ENCODE measurements around the gene PEX11A. TPM values are rescaled to one million over a fixed set of nuclear protein-coding genes. Genes with fewer than 3 reads are reported as not detected.

Gene PEX11A
- total RNA-seq, 5 donors from 2014 or later (not counting 1 experiment from before 2014, with no cell fraction given), result 0.91 to 4.0 (median 2.0) TPM

DNA sequence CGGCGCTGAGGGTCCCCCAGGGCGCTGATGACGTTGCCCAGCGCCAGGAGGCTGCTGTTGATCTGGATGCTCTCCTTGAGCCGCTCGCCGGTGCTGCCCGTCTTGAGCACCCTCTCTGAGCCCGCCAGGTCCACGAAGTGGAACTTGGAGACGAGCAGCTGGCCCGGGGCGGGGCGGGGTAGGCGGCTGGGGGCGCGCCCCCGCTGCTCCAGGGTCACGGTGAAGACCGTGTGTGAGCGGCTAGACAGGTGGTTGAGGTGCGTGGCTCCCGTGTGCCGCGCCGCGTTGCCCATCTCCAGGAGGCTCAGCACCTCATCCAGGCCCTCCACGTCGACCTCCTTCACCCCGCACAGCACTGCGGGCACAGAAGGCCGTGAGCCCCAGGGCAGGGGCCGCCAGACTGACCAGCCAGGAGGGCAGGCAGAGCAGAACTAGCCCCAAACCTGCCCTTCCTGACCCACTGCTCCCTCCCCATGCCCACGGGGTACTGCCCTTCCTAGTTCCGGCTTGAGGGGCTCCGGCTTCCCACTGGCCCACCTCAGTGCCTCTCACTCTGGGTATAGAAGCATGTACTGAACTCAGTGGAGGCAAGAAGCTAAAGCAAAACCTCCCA is 41.4 kb downstream of the PEX11A start:
- DNase-seq (no peak), ATAC-seq (replicated peaks in 1 of 4) (no peak)
- Histone ChIP-seq H3K4me1 (ENCODE audit: control insufficient read depth in 1 of 2, extremely low read depth in 1 of 2, insufficient read depth in 2 of 2, low read length in 2 of 2) (peaks cover 0 to 2% of the 10 kb centered on the region in 2 experiments), H3K9me3 (no peaks in the 10 kb centered on the region), H3K27me3 (replicated peaks in 1 of 2; ENCODE audit: control insufficient read depth in 2 of 2, extremely low read depth in 1 of 2, insufficient read depth in 2 of 2, low read length in 1 of 2) (peaks cover 0 to 35% of the 10 kb centered on the region in 2 experiments), H3K36me3 (ENCODE audit: control insufficient read depth in 2 of 2, extremely low read depth in 1 of 2, insufficient read depth in 1 of 2, low read length in 1 of 2) (no peaks in the 10 kb centered on the region), H3K27ac (ENCODE audit: low read length) (no peak overlapping the region), H3K4me3 (ENCODE audit: control insufficient read depth in 1 of 2, extremely low read depth in 1 of 2, low read length in 1 of 2) (no peak overlapping the region)
- no peak overlapping the region for H3K4me3 Mint-ChIP-seq
- H3K4me1 Mint-ChIP-seq, result peaks cover 0 to 2% (median 0%) of the 10 kb centered on the region in 3 donors
- H3K36me3 Mint-ChIP-seq, result no peaks in the 10 kb centered on the region
- 97% methylated on average over 36 of the region's 37 CpGs for WGBS (ENCODE audit: insufficient coverage)
- peaks cover 12 to 21% of the 10 kb centered on the region in 2 donors for H3K27me3 Mint-ChIP-seq
- CTCF ChIA-PET, result no interaction called here
- POLR2A ChIA-PET, result no interaction called here
- no peak overlapping the region for H3K27ac Mint-ChIP-seq
- no peaks in the 10 kb centered on the region for H3K9me3 Mint-ChIP-seq

DNA sequence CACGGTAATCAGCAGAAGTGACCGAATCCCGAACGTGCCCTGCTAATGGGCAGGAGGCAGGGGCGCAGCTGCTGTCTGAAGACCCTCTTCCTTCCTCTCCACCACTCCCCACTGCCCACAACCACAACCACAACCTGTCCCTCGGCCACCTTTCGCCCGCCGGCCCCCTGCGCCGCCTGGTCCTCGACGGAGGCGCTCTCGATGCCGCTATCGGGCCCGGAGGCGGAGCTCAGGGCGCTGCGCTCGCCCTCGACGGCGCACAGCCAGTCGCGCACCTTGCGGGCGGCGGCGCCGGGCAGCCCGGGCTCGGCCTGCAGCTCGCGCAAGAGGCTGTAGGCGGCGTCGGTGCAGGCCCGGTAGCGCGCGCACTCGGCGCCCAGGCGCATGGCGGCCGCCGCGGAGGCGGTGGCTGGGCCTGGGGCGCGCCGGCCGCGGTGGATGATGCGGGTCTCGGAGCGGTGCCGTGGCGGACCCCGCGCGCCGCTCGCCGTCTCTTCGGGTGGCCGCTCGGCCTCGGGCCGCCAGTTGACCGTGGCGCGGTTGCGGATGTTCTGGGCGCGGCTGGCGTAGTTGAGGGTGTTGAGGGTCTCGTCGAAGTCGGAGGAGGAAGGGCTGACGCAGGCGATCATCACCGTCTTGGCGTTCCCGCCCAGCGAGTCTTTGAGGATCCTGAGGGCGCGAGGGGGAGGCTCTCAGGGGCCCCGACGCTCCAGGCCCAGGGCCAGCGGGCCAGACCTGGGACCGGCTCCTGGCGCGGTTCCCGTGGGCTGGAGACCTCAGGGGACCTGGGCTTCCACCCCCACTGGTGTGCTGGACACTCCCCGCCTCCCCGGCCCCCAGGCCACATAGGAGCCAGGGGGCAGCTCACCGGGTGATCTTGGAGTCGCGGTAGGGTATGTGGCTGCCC is 42.2 kb downstream of the PEX11A start:
- DNase-seq (no peak), ATAC-seq (replicated peaks in 1 of 4) (no peak)
- Histone ChIP-seq H3K4me3 (ENCODE audit: control insufficient read depth in 1 of 2, extremely low read depth in 1 of 2, low read length in 1 of 2) (no peak overlapping the region), H3K9me3 (no peaks in the 10 kb centered on the region), H3K27me3 (replicated peaks in 1 of 2; ENCODE audit: control insufficient read depth in 2 of 2, extremely low read depth in 1 of 2, insufficient read depth in 2 of 2, low read length in 1 of 2) (peaks cover 0 to 29% of the 10 kb centered on the region in 2 experiments), H3K36me3 (ENCODE audit: control insufficient read depth in 2 of 2, extremely low read depth in 1 of 2, insufficient read depth in 1 of 2, low read length in 1 of 2) (no peaks in the 10 kb centered on the region), H3K27ac (ENCODE audit: low read length) (no peak overlapping the region), H3K4me1 (ENCODE audit: control insufficient read depth in 1 of 2, extremely low read depth in 1 of 2, insufficient read depth in 2 of 2, low read length in 2 of 2) (peaks cover 0 to 2% of the 10 kb centered on the region in 2 experiments)
- Mint-ChIP-seq H3K9me3 (no peaks in the 10 kb centered on the region), H3K36me3 (no peaks in the 10 kb centered on the region), H3K27ac (no peak overlapping the region), H3K27me3 (peaks cover 9 to 14% of the 10 kb centered on the region in 2 donors), H3K4me1 (peaks cover 0 to 2% (median 0%) of the 10 kb centered on the region in 3 donors), H3K4me3 (no peak overlapping the region)
- ChIA-PET POLR2A (no interaction called here), CTCF (no interaction called here)
- 96% methylated on average over 85 of the region's 102 CpGs for WGBS (ENCODE audit: insufficient coverage)

DNA sequence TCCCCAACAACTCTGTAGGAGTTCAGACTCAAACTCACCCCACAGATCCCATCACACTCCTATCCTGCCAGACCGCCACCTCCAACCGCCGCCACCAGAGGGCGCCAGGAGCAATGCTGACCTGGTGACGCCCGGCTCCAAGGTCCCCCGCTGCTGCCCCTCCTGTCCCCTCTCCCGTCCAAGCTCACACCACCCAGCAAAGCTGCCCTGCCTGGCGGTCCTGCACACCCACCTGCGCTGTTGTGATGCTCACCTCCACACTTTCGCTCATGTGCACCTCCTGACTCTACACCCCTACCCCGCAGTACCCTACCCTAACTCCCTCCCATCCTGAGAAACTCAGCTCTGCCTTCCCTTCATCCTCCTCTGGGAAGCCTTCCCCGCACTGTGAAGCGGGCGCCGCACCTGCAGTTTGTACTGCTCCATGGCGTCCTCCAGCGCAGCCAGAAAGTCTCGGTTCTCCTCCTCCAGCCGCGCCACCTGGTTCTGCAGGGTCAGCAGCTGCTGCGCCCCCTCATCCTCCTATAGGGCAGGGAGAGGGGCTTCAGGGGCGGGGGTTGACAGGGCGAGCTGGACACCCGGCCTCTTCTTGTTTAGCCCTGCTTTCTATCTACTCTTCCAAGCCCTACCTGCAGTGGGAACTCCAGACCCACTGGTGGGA is 43.2 kb downstream of the PEX11A start:
- DNase-seq (peak in 29 of 35 experiments; percentile 8 to 60 (median 40)), ATAC-seq (replicated peaks in 1 of 4) (peak in 2 of 4 experiments; percentile 36 to 40)
- WGBS (ENCODE audit: insufficient coverage), result 64% methylated on average over 21 of the region's 25 CpGs
- ChIA-PET CTCF (no interaction called here), POLR2A (no interaction called here)
- Mint-ChIP-seq H3K36me3 (no peaks in the 10 kb centered on the region), H3K4me3 (no peak overlapping the region), H3K27me3 (peaks cover 3 to 7% of the 10 kb centered on the region in 2 donors), H3K4me1 (peaks cover 0 to 2% (median 0%) of the 10 kb centered on the region in 3 donors), H3K9me3 (no peaks in the 10 kb centered on the region), H3K27ac (no peak overlapping the region)
- Histone ChIP-seq H3K9me3 (no peaks in the 10 kb centered on the region), H3K27ac (ENCODE audit: low read length) (no peak overlapping the region), H3K27me3 (replicated peaks in 1 of 2; ENCODE audit: control insufficient read depth in 2 of 2, extremely low read depth in 1 of 2, insufficient read depth in 2 of 2, low read length in 1 of 2) (peaks cover 0 to 18% of the 10 kb centered on the region in 2 experiments), H3K36me3 (ENCODE audit: control insufficient read depth in 2 of 2, extremely low read depth in 1 of 2, insufficient read depth in 1 of 2, low read length in 1 of 2) (no peaks in the 10 kb centered on the region), H3K4me1 (ENCODE audit: control insufficient read depth in 1 of 2, extremely low read depth in 1 of 2, insufficient read depth in 2 of 2, low read length in 2 of 2) (peaks cover 0 to 2% of the 10 kb centered on the region in 2 experiments), H3K4me3 (ENCODE audit: control insufficient read depth in 1 of 2, extremely low read depth in 1 of 2, low read length in 1 of 2) (no peak overlapping the region)

DNA sequence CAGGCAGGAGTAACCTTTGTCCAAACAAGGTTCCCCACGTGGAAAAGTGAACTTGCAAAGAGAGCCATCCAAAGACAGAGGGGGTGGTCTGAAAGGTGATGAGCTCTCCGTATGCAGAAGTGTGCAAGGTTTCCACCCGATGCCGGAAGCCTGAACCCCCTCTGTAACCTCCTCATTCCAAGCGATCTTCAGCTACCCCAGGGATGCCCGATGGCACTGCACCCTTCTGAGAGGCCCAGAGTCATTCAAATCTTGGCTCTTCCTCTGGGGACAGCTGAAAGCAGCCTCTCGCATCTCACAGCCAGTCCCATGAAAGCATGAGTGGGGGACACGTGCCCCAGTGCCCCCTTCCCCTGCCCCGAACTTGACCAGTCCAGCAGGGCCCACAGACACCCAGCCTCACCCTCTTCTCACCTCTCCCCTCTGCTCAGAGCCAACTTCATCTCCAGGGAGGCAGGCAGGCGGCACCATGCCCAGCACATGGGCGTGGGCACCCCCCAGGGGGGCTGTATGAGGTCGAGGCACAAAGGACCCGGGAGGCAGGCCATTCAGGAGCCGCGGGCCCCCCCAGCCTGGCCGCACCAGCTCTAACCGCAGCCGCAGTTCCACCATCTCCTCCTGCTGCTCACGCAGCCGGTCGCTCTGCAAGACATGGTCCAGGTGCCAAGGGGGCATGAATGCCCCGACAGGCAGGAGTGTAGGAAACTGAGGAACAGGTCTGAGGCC is 44.0 kb downstream of the PEX11A start:
- Histone ChIP-seq H3K27ac (ENCODE audit: low read length) (no peak overlapping the region), H3K4me3 (ENCODE audit: control insufficient read depth in 1 of 2, extremely low read depth in 1 of 2, low read length in 1 of 2) (no peak overlapping the region), H3K9me3 (no peaks in the 10 kb centered on the region), H3K36me3 (ENCODE audit: control insufficient read depth in 2 of 2, extremely low read depth in 1 of 2, insufficient read depth in 1 of 2, low read length in 1 of 2) (no peaks in the 10 kb centered on the region), H3K27me3 (replicated peaks in 1 of 2; ENCODE audit: control insufficient read depth in 2 of 2, extremely low read depth in 1 of 2, insufficient read depth in 2 of 2, low read length in 1 of 2) (peaks cover 0 to 14% of the 10 kb centered on the region in 2 experiments), H3K4me1 (ENCODE audit: control insufficient read depth in 1 of 2, extremely low read depth in 1 of 2, insufficient read depth in 2 of 2, low read length in 2 of 2) (peaks cover 0 to 2% of the 10 kb centered on the region in 2 experiments)
- peaks cover 0 to 4% of the 10 kb centered on the region in 2 donors for H3K27me3 Mint-ChIP-seq
- ATAC-seq (replicated peaks in 1 of 4), result no peak
- ChIA-PET POLR2A (no interaction called here), CTCF (no interaction called here)
- H3K4me3 Mint-ChIP-seq, result no peak overlapping the region
- no peak for DNase-seq
- 72% methylated on average over 14 of the region's 22 CpGs for WGBS (ENCODE audit: insufficient coverage)
- H3K4me1 Mint-ChIP-seq, result peaks cover 0 to 2% (median 0%) of the 10 kb centered on the region in 3 donors
- no peaks in the 10 kb centered on the region for H3K9me3 Mint-ChIP-seq
- no peaks in the 10 kb centered on the region for H3K36me3 Mint-ChIP-seq
- no peak overlapping the region for H3K27ac Mint-ChIP-seq

DNA sequence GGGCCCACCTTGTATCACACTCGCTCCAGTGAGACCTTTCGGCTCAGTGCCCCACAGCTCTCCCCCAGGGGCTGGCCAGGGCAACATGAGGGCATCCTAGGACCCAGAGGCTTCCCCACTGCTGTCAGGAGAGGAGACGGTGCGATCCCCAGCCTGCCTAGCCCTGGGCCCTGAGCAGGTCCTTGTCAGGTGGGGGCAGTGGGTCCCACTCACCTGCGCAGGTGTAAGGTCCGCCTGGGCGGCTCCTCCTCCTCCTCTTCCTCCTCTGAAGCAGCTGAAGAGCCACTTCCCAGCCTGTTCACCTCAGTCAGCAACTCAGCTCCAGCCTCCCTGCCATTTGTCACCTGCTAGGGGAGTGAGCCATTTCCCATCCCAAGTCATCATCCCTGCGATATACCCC is 44.9 kb downstream of the PEX11A start:
- H3K36me3 ChIP-seq (ENCODE audit: control insufficient read depth in 2 of 2, extremely low read depth in 1 of 2, insufficient read depth in 1 of 2, low read length in 1 of 2), result no peaks in the 10 kb centered on the region
- H3K4me3 ChIP-seq (ENCODE audit: control insufficient read depth in 1 of 2, extremely low read depth in 1 of 2, low read length in 1 of 2), result no peak overlapping the region
- DNase-seq (no peak), ATAC-seq (replicated peaks in 1 of 4) (no peak)
- CTCF ChIA-PET, result no interaction called here
- H3K27me3 ChIP-seq (replicated peaks in 1 of 2; ENCODE audit: control insufficient read depth in 2 of 2, extremely low read depth in 1 of 2, insufficient read depth in 2 of 2, low read length in 1 of 2), result peaks cover 0 to 14% of the 10 kb centered on the region in 2 experiments
- 91% methylated on average over 6 of the region's 8 CpGs for WGBS (ENCODE audit: insufficient coverage)
- H3K9me3 ChIP-seq, result no peaks in the 10 kb centered on the region
- H3K4me1 ChIP-seq (ENCODE audit: control insufficient read depth in 1 of 2, extremely low read depth in 1 of 2, insufficient read depth in 2 of 2, low read length in 2 of 2), result peaks cover 0 to 2% of the 10 kb centered on the region in 2 experiments
- H3K27ac ChIP-seq (ENCODE audit: low read length), result no peak overlapping the region
- Mint-ChIP-seq H3K27ac (no peak overlapping the region), H3K27me3 (peaks cover 0 to 4% of the 10 kb centered on the region in 2 donors), H3K4me3 (no peak overlapping the region), H3K9me3 (no peaks in the 10 kb centered on the region), H3K4me1 (peaks cover 0 to 2% (median 0%) of the 10 kb centered on the region in 3 donors), H3K36me3 (no peaks in the 10 kb centered on the region)
- POLR2A ChIA-PET, result no interaction called here

DNA sequence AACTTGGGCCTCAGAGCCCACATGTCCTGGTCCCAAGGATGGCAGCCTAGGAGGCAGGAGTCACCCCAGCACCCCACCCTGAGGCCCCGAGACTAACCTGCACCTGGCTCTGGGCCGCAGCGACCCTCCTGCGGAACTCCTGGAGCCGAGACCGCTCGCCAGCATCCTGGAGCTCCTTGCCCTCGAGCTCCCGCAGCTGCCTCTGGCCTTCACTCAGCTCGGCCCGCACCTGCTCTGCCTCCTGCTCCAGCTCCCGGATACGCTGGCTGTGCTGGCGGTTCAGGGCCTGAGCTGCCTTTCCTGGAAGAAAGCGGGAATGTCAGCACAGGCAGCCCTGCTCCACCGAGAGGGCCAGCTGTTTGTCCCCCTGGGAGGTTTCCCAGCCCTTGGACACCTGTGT is 48.4 kb downstream of the PEX11A start:
- DNase-seq, result no peak
- CTCF ChIA-PET, result no interaction called here
- POLR2A ChIA-PET, result no interaction called here

More for the DNA sequence above, 48.4 kb downstream of the PEX11A start:
- H3K4me3 ChIP-seq (ENCODE audit: control insufficient read depth in 1 of 2, extremely low read depth in 1 of 2, low read length in 1 of 2), result no peak overlapping the region
- Mint-ChIP-seq H3K4me1 (no peaks in the 10 kb centered on the region), H3K27ac (no peak overlapping the region), H3K36me3 (no peaks in the 10 kb centered on the region), H3K27me3 (peaks cover 0 to 4% of the 10 kb centered on the region in 2 donors), H3K4me3 (no peak overlapping the region), H3K9me3 (no peaks in the 10 kb centered on the region)
- H3K4me1 ChIP-seq (ENCODE audit: control insufficient read depth in 1 of 2, extremely low read depth in 1 of 2, insufficient read depth in 2 of 2, low read length in 2 of 2), result no peaks in the 10 kb centered on the region
- no peak overlapping the region for H3K27ac ChIP-seq (ENCODE audit: low read length)
- no peak for ATAC-seq (replicated peaks in 1 of 4)
- H3K27me3 ChIP-seq (replicated peaks in 1 of 2; ENCODE audit: control insufficient read depth in 2 of 2, extremely low read depth in 1 of 2, insufficient read depth in 2 of 2, low read length in 1 of 2), result peaks cover 0 to 5% of the 10 kb centered on the region in 2 experiments
- WGBS (ENCODE audit: insufficient coverage), result 96% methylated on average over 16 of the region's 16 CpGs
- no peaks in the 10 kb centered on the region for H3K36me3 ChIP-seq (ENCODE audit: control insufficient read depth in 2 of 2, extremely low read depth in 1 of 2, insufficient read depth in 1 of 2, low read length in 1 of 2)
- no peaks in the 10 kb centered on the region for H3K9me3 ChIP-seq

Data from T-cell (primary cell).